GM10847 (cell line): ENCODE measurements around the gene IDE.

ENCODE experiments used
- POLR2A ChIP-seq: IDR thresholded peaks from 2 replicates; pipeline ENCODE4 v1.6.1; 2011; ENCODE audit not compliant: insufficient read length; ENCODE audit errors: extremely low read depth

Gene IDE

DNA sequence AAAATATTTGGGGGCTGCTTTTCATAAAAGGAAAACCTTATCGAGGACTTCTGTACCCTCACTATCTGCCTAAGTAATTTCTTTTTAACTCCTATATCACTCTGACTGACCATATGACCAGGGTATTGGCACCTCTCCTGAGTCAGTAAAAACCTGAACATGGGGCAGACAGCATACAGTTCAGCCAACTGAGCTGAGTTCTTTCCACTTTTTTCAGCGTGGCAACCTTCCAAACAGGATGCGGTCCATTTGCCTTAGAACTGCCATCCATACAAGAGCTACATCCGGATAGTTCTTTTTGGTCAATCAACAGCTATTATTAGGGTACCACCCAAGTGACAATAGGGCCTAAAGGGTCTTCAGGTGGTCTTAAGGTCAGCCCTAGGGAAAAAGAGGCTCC is 160.4 kb downstream of the IDE start:
- TF ChIP-seq POLR2A, result no peak

DNA sequence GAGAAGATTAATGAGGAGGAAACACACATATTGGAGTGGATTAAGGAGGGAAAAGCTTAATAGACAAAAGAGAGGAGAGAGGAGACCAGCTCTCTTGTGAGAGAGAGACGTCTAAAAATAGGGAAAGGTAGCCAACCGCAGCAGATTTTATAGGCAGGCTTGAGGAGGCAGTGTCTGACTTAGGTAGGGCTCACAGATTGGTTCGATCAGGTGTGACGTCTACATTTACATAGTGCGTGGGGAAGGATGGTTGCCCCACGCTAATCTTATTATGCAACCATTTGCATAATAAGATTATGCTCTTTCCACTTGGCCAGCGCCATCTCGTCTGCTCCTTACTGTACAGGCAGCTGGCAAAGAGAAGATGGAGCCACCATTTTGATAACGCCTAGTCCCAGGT is 160.9 kb downstream of the IDE start:
- no peak for TF ChIP-seq POLR2A

DNA sequence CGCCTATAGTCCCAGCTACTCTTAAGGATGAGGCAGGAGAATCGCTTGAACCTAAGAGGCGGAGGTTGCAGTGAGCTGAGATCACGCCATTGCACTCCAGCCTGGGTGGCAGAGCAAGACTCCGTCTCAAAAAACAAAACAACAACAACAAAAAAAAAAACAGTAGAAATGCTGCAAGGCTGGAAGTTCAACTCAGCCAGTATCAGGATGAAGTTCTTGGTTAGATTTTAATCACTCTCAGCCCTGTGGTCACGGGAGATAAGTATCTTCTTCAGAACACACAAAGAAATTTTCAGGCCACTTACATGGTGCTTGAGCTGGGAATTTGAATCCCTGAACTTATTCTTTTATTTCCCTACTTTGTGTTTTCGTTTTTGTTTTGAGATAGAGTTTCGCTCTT is 162.5 kb downstream of the IDE start:
- TF ChIP-seq POLR2A, result no peak

DNA sequence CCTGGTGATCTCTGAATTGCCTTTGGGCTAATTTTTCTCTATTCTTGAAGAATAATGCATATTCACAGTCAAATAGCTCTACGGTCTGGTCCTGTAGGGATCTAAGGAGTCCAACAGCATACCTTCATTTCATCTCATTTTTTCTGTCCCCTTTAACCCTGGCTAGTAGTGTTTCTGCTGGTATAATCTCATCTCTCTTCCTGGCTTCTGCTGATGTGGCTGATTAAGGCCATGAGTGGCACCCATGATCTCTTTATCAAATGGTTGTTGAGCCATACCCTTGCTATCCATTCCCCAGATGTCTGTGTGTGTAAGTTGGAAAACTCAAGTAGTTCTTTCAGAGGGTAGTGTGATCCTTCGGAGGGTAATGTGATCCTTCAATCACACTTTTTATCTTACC is 163.4 kb downstream of the IDE start:
- TF ChIP-seq POLR2A, result no peak

DNA sequence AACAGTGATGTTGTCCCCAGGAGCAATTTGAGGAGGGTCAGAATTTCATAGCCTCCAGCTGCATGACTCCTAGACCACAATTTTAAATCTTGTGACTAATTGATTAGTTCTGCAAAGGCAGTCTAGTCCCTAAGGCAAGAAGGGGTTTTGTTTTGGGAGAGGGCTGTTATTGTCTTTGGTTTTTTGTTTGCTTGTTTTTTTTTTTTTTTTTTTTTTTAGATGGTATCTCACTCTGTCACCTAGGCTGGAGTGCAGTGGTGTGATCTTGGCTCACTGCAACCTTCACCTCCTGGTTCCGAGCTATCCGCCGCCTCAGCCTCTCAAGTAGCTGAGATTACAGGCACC is 165.9 kb downstream of the IDE start:
- TF ChIP-seq POLR2A, result no peak

DNA sequence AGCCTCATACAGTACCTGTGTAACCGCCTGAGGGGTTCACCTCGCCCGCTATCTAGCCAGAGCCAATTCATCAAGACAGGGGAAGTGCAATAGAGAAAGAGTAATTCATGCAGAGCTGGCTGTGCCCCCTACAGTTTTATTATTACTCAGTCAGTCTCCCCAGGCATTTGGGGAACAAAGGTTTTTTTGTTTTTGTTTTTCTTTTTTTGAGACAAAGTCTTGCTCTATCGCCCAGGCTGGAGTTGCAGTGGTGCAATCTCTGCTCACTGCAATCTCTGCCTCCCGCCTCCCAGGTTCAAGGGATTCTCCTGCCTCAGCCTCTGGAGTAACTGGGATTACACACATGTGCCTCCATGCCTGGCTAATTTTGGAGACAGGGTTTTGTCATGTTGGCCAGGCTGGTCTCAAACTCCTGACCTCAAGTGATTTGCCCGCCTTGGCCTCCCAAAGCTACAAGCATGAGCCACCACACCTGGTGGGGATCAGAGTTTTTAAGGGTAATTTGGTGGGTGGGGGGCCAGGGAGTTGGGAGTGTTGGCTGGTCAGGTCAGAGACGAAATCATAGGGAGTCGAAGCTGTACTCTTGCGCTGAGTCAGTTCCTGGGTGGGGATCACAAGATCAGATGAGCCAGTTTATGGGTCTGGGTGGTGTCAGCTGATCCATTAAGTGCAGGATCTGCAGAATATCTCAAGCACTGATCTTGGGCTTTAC is 166.4 kb downstream of the IDE start:
- no peak for TF ChIP-seq POLR2A

DNA sequence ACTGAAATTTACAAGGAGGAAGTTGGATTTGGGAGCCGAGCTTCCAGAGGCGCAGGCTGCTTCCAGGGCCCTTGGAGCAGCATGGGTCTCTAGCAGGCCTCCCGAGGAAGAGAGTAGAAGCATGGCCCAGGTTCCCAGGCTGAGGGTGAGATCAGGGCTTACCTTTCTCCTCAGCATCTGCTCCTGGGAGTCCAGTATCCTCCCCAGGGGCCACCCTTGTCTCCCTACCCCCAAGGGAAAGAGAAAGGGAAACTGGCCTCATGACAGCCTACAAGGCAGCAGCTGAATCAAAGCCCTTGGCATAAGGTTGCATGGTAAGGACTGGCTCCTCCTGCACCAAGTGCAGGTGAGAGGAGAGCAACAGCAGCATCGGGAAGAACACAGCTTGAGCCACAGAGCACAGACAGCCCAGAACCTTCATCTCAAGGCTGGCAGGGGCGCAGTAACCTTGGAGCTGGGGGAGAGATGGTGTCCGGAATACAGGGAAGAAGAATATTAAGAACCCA is 168.4 kb downstream of the IDE start:
- no peak for TF ChIP-seq POLR2A

DNA sequence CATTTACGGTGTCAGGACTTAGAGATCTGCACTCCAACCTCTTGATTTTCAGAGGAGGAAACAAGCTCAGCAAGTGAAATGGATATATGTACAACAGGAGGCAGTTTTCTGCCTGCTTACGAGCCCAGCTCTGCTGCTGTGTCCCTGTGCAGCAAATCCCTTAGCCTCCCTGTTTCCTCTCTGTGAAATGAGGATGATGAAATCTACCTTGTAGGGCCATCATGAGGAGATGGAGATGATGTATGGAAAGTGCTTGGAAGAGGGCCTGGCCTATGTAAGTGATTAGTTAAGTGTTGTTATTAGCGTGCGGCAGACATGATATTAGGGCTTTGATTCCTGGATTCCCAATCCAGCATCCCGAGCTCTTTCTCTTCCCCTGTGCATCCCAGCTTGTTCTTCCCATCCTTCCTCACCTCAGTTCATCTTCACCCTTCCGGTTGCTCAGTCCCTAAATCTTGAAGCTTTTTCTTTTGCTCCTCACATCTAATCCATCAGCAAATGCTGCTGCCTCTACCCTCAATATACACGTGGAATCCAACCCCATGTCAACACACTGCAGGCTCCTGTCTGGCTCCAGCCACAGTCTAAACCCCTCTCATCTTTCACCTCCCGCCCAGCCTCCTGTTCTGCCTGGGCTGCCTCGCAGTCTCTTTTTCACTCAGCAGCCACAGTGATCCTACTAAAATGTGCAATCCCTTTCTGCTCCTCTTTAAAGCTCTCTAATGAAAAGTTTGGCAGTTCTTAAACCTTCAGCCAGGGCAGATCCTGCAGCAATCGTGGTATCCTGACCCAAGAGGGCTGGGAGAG is 169.1 kb downstream of the IDE start:
- TF ChIP-seq POLR2A, result no peak
